ENCODE results near the gene MRPL23.

Gene MRPL23

GRCh38 chr11:1946812-1947484 lies at the start of gene MRPL23:
TSS of gene MRPL23 (plus strand) at chr11:1947332. CDS start at chr11:1947363, 31 bp downstream.
- Histone ChIP-seq H3K27me3 (ENCODE audit: control insufficient read depth, insufficient read depth, low read length) (no peaks in the 10 kb centered on the region), H3K9ac (ENCODE audit: low read length) (no peak within 1 kb of the TSS), H3K27ac (ENCODE audit: low read depth, low read length) (no peak within 1 kb of the TSS), H3K4me1 (ENCODE audit: control insufficient read depth, insufficient read depth, low read length) (no peaks in the 10 kb centered on the region), H3K36me3 (ENCODE audit: control insufficient read depth, insufficient read depth, low read length) (no peaks in the 10 kb centered on the region), H3K4me3 (ENCODE audit: low read length) (no peak within 1 kb of the TSS)

- Histone ChIP-seq H3K36me3 (ENCODE audit: control insufficient read depth, insufficient read depth, low read length) (no peaks in the 10 kb centered on the region), H3K9ac (ENCODE audit: low read length) (no peak overlapping the region), H3K4me3 (ENCODE audit: low read length) (no peak overlapping the region), H3K4me1 (ENCODE audit: control insufficient read depth, insufficient read depth, low read length) (no peaks in the 10 kb centered on the region), H3K27ac (ENCODE audit: low read depth, low read length) (no peak overlapping the region), H3K27me3 (ENCODE audit: control insufficient read depth, insufficient read depth, low read length) (no peaks in the 10 kb centered on the region)
Observed at GRCh38 chr11:1899090-1899489, 48.0 kb upstream of the MRPL23 start.

GRCh38 chr11:1899686-1900085 lies 47.4 kb upstream of the MRPL23 start:
- no peak overlapping the region for H3K4me3 ChIP-seq (ENCODE audit: low read length)
- H3K27ac ChIP-seq (ENCODE audit: low read depth, low read length): no peak overlapping the region
- H3K4me1 ChIP-seq (ENCODE audit: control insufficient read depth, insufficient read depth, low read length): no peaks in the 10 kb centered on the region
- H3K36me3 ChIP-seq (ENCODE audit: control insufficient read depth, insufficient read depth, low read length): no peaks in the 10 kb centered on the region
- no peak overlapping the region for H3K9ac ChIP-seq (ENCODE audit: low read length)
- no peaks in the 10 kb centered on the region for H3K27me3 ChIP-seq (ENCODE audit: control insufficient read depth, insufficient read depth, low read length)

- H3K4me1 ChIP-seq (ENCODE audit: control insufficient read depth, insufficient read depth, low read length): no peaks in the 10 kb centered on the region
- H3K27me3 ChIP-seq (ENCODE audit: control insufficient read depth, insufficient read depth, low read length): no peaks in the 10 kb centered on the region
- no peak overlapping the region for H3K4me3 ChIP-seq (ENCODE audit: low read length)
- H3K9ac ChIP-seq (ENCODE audit: low read length): no peak overlapping the region
- no peaks in the 10 kb centered on the region for H3K36me3 ChIP-seq (ENCODE audit: control insufficient read depth, insufficient read depth, low read length)
- H3K27ac ChIP-seq (ENCODE audit: low read depth, low read length): peak overlapping the region; percentile 17
Observed at GRCh38 chr11:1906181-1906580, 41.0 kb upstream of the MRPL23 start.

GRCh38 chr11:1906611-1907423 lies 40.3 kb upstream of the MRPL23 start:
- no peaks in the 10 kb centered on the region for H3K4me1 ChIP-seq (ENCODE audit: control insufficient read depth, insufficient read depth, low read length)
- H3K4me3 ChIP-seq (ENCODE audit: low read length): no peak overlapping the region
- peak overlapping the region; percentile 15 for H3K27ac ChIP-seq (ENCODE audit: low read depth, low read length)
- H3K9ac ChIP-seq (ENCODE audit: low read length): no peak overlapping the region
- H3K27me3 ChIP-seq (ENCODE audit: control insufficient read depth, insufficient read depth, low read length): no peaks in the 10 kb centered on the region
- no peaks in the 10 kb centered on the region for H3K36me3 ChIP-seq (ENCODE audit: control insufficient read depth, insufficient read depth, low read length)

GRCh38 chr11:1908618-1909017 lies 38.5 kb upstream of the MRPL23 start:
- Histone ChIP-seq H3K27ac (ENCODE audit: low read depth, low read length) (peak overlapping the region; percentile 37), H3K36me3 (ENCODE audit: control insufficient read depth, insufficient read depth, low read length) (no peaks in the 10 kb centered on the region), H3K27me3 (ENCODE audit: control insufficient read depth, insufficient read depth, low read length) (no peaks in the 10 kb centered on the region), H3K4me3 (ENCODE audit: low read length) (no peak overlapping the region), H3K4me1 (ENCODE audit: control insufficient read depth, insufficient read depth, low read length) (no peaks in the 10 kb centered on the region), H3K9ac (ENCODE audit: low read length) (no peak overlapping the region)

GRCh38 chr11:1909524-1909923 lies 37.6 kb upstream of the MRPL23 start:
- Histone ChIP-seq H3K27ac (ENCODE audit: low read depth, low read length) (no peak overlapping the region), H3K4me3 (ENCODE audit: low read length) (no peak overlapping the region), H3K36me3 (ENCODE audit: control insufficient read depth, insufficient read depth, low read length) (no peaks in the 10 kb centered on the region), H3K9ac (ENCODE audit: low read length) (no peak overlapping the region), H3K27me3 (ENCODE audit: control insufficient read depth, insufficient read depth, low read length) (no peaks in the 10 kb centered on the region), H3K4me1 (ENCODE audit: control insufficient read depth, insufficient read depth, low read length) (no peaks in the 10 kb centered on the region)

- Histone ChIP-seq H3K9ac (ENCODE audit: low read length) (no peak overlapping the region), H3K27ac (ENCODE audit: low read depth, low read length) (no peak overlapping the region), H3K27me3 (ENCODE audit: control insufficient read depth, insufficient read depth, low read length) (no peaks in the 10 kb centered on the region)
Observed at GRCh38 chr11:1912289-1912878, 34.7 kb upstream of the MRPL23 start.

GRCh38 chr11:1913271-1914060 lies 33.7 kb upstream of the MRPL23 start:
- no peak overlapping the region for H3K9ac ChIP-seq (ENCODE audit: low read length)
- no peaks in the 10 kb centered on the region for H3K27me3 ChIP-seq (ENCODE audit: control insufficient read depth, insufficient read depth, low read length)
- H3K4me3 ChIP-seq (ENCODE audit: low read length): no peak overlapping the region
- H3K36me3 ChIP-seq (ENCODE audit: control insufficient read depth, insufficient read depth, low read length): no peaks in the 10 kb centered on the region
- no peak overlapping the region for H3K27ac ChIP-seq (ENCODE audit: low read depth, low read length)
- H3K4me1 ChIP-seq (ENCODE audit: control insufficient read depth, insufficient read depth, low read length): no peaks in the 10 kb centered on the region

More at GRCh38 chr11:1912289-1912878, 34.7 kb upstream of the MRPL23 start:
- Histone ChIP-seq H3K36me3 (ENCODE audit: control insufficient read depth, insufficient read depth, low read length) (no peaks in the 10 kb centered on the region), H3K4me1 (ENCODE audit: control insufficient read depth, insufficient read depth, low read length) (no peaks in the 10 kb centered on the region), H3K4me3 (ENCODE audit: low read length) (no peak overlapping the region)

- no peaks in the 10 kb centered on the region for H3K36me3 ChIP-seq (ENCODE audit: control insufficient read depth, insufficient read depth, low read length)
- H3K4me1 ChIP-seq (ENCODE audit: control insufficient read depth, insufficient read depth, low read length): no peaks in the 10 kb centered on the region
- H3K27ac ChIP-seq (ENCODE audit: low read depth, low read length): no peak overlapping the region
- H3K27me3 ChIP-seq (ENCODE audit: control insufficient read depth, insufficient read depth, low read length): no peaks in the 10 kb centered on the region
- H3K4me3 ChIP-seq (ENCODE audit: low read length): no peak overlapping the region
- no peak overlapping the region for H3K9ac ChIP-seq (ENCODE audit: low read length)
Observed at GRCh38 chr11:1915795-1916131, 31.4 kb upstream of the MRPL23 start.

GRCh38 chr11:1916132-1916985 lies 30.8 kb upstream of the MRPL23 start:
- H3K4me3 ChIP-seq (ENCODE audit: low read length): no peak overlapping the region
- H3K27ac ChIP-seq (ENCODE audit: low read depth, low read length): no peak overlapping the region
- no peaks in the 10 kb centered on the region for H3K4me1 ChIP-seq (ENCODE audit: control insufficient read depth, insufficient read depth, low read length)
- no peaks in the 10 kb centered on the region for H3K36me3 ChIP-seq (ENCODE audit: control insufficient read depth, insufficient read depth, low read length)
- H3K9ac ChIP-seq (ENCODE audit: low read length): no peak overlapping the region
- no peaks in the 10 kb centered on the region for H3K27me3 ChIP-seq (ENCODE audit: control insufficient read depth, insufficient read depth, low read length)

Data from rectal smooth muscle tissue (tissue), 1 donor.